DOHH2 (cell line): Measurements from ENCODE around the gene RAB40C.

ENCODE experiments used
- EZH2phosphoT487 ChIP-seq: fragments of 200-600 bp; sonication (generic); IDR thresholded peaks from 2 replicates; pipeline ENCODE4 v1.6.1; 2017; ENCODE audit warnings: borderline replicate concordance, mild to moderate bottlenecking, antibody characterized with exemption, low read length, moderate library complexity, mixed read lengths
- TF ChIP-seq, protein P1 (sequence below): fragments of 200-600 bp; sonication (generic); IDR thresholded peaks from one replicate; pipeline ENCODE4 v1.5.1; 2014; ENCODE audit warnings: antibody characterized with exemption, mild to moderate bottlenecking, low read depth, low read length; ENCODE audit not compliant: poor library complexity, severe bottlenecking

- TF ChIP-seq, protein P1, sequence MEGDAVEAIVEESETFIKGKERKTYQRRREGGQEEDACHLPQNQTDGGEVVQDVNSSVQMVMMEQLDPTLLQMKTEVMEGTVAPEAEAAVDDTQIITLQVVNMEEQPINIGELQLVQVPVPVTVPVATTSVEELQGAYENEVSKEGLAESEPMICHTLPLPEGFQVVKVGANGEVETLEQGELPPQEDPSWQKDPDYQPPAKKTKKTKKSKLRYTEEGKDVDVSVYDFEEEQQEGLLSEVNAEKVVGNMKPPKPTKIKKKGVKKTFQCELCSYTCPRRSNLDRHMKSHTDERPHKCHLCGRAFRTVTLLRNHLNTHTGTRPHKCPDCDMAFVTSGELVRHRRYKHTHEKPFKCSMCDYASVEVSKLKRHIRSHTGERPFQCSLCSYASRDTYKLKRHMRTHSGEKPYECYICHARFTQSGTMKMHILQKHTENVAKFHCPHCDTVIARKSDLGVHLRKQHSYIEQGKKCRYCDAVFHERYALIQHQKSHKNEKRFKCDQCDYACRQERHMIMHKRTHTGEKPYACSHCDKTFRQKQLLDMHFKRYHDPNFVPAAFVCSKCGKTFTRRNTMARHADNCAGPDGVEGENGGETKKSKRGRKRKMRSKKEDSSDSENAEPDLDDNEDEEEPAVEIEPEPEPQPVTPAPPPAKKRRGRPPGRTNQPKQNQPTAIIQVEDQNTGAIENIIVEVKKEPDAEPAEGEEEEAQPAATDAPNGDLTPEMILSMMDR: no peak
- no peak for TF ChIP-seq EZH2phosphoT487
Observed at GRCh38 chr16:646679-647172, 56.9 kb downstream of the RAB40C start.
